GM19035 (cell line): ENCODE measurements around the gene ETV3L.

ENCODE experiments used
- ATAC-seq: cut with Tn5 transposase; IDR thresholded peaks from one replicate; pipeline ENCODE4 v1.9.1; 2021; ENCODE audit not compliant: unreplicated experiment

The ETV3L gene

GRCh38 chr1:157132616-157133167 lies 33.1 kb upstream of the ETV3L start:
- ATAC-seq, result no peak

- ATAC-seq, result no peak
These were observed 32.5 kb upstream of the ETV3L start for GRCh38 chr1:157132111-157132510.

GRCh38 chr1:157131281-157131680 lies 31.7 kb upstream of the ETV3L start:
- no peak for ATAC-seq

GRCh38 chr1:157124855-157125254 lies 25.2 kb upstream of the ETV3L start:
- ATAC-seq, result no peak

GRCh38 chr1:157119448-157119847 lies 19.8 kb upstream of the ETV3L start:
- ATAC-seq, result no peak

GRCh38 chr1:157119008-157119407 lies 19.4 kb upstream of the ETV3L start:
- ATAC-seq, result no peak

- no peak for ATAC-seq
These were observed 18.0 kb upstream of the ETV3L start for GRCh38 chr1:157117527-157118057.

- no peak for ATAC-seq
These were observed 17.1 kb upstream of the ETV3L start for GRCh38 chr1:157116737-157117103.

GRCh38 chr1:157115851-157116736 lies 16.5 kb upstream of the ETV3L start:
- no peak for ATAC-seq

GRCh38 chr1:157115429-157115838 lies 15.8 kb upstream of the ETV3L start:
- no peak for ATAC-seq

GRCh38 chr1:157114183-157115121 lies 14.8 kb upstream of the ETV3L start:
- no peak for ATAC-seq

GRCh38 chr1:157113631-157114030 lies 14.0 kb upstream of the ETV3L start:
- ATAC-seq, result no peak

GRCh38 chr1:157113106-157113505 lies 13.5 kb upstream of the ETV3L start:
- ATAC-seq, result no peak

- no peak for ATAC-seq
These were observed 12.7 kb upstream of the ETV3L start for GRCh38 chr1:157112186-157112867.

- no peak for ATAC-seq
These were observed 12.0 kb upstream of the ETV3L start for GRCh38 chr1:157111396-157112165.

GRCh38 chr1:157110686-157111085 lies 11.1 kb upstream of the ETV3L start:
- no peak for ATAC-seq

- no peak for ATAC-seq
These were observed 10.4 kb upstream of the ETV3L start for GRCh38 chr1:157110003-157110402.

- ATAC-seq, result no peak
These were observed 8.8 kb upstream of the ETV3L start for GRCh38 chr1:157108448-157108847.

GRCh38 chr1:157107702-157108101 lies 8.1 kb upstream of the ETV3L start:
- ATAC-seq, result no peak

GRCh38 chr1:157106813-157107189 lies 7.2 kb upstream of the ETV3L start:
- no peak for ATAC-seq
